Measurements from ENCODE around the gene TMEM125. TPM values are rescaled to one million over a fixed set of nuclear protein-coding genes. Genes with fewer than 3 reads are reported as not detected.

Gene TMEM125
- total and polyA plus RNA-seq, 7 donors: not detected

- WGBS, 3 donors: 79 to 84% (median 83%) methylated on average over 40 to 46 of the region's 46 CpGs
- intact Hi-C loops (cut with DNase I): loop anchor here in 1 of 2 donors (5.0 kb wide), 1 partner anchor 68 kb away; no protein-coding TSS in a partner anchor
- H3K27me3 ChIP-seq (ENCODE audit: insufficient read depth in 3 of 3, low read length in 2 of 3): no peaks in the 10 kb centered on the region
- no peak for ATAC-seq
- H3K27ac ChIP-seq: no peak overlapping the region
- H3K4me3 ChIP-seq: no peak overlapping the region
- H3K4me1 ChIP-seq: peaks cover 4% of the 10 kb centered on the region
- no peaks in the 10 kb centered on the region for H3K36me3 ChIP-seq (ENCODE audit: insufficient read depth in 1 of 2, low read depth in 1 of 2)
- DNase-seq: no peak
- H3K9me3 ChIP-seq: no peaks in the 10 kb centered on the region
- no peak for TF ChIP-seq CTCF (IDR thresholded peaks at IDR 0.05)
These were observed 35.1 kb downstream of the TMEM125 start for GRCh38 chr1:43304771-43305300.

DNA sequence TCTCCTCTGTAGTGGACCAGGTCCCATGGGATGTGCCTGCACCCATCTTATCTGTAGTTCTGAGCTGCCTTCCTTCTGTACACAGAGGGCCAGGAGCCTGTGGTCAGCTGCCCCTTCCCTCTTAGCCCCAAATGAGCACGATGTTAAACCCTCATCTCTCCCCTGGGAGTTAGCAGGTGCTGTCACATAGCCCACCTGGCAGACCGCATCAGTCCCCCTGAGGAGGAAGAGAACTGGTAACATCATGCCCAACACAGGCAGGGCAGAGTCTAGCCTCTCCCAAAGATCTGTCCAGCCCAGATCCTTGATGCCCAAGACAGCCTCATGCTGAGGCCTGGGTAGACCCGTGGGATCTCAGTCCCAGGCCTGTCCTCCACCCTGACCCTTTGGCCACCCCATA lies 35.7 kb downstream of the TMEM125 start:
- Histone ChIP-seq H3K4me1 (no peaks in the 10 kb centered on the region), H3K36me3 (ENCODE audit: insufficient read depth in 1 of 2, low read depth in 1 of 2) (no peaks in the 10 kb centered on the region), H3K27me3 (ENCODE audit: insufficient read depth in 3 of 3, low read length in 2 of 3) (no peaks in the 10 kb centered on the region), H3K27ac (no peak overlapping the region), H3K4me3 (no peak overlapping the region), H3K9me3 (no peaks in the 10 kb centered on the region)
- intact Hi-C loops (cut with DNase I): no loop called here
- TF ChIP-seq CTCF (IDR thresholded peaks at IDR 0.05): no peak
- no peak for DNase-seq
- no peak for ATAC-seq
- WGBS, 3 donors: 69 to 73% (median 70%) methylated on average over 3 of the region's 3 CpGs

DNA sequence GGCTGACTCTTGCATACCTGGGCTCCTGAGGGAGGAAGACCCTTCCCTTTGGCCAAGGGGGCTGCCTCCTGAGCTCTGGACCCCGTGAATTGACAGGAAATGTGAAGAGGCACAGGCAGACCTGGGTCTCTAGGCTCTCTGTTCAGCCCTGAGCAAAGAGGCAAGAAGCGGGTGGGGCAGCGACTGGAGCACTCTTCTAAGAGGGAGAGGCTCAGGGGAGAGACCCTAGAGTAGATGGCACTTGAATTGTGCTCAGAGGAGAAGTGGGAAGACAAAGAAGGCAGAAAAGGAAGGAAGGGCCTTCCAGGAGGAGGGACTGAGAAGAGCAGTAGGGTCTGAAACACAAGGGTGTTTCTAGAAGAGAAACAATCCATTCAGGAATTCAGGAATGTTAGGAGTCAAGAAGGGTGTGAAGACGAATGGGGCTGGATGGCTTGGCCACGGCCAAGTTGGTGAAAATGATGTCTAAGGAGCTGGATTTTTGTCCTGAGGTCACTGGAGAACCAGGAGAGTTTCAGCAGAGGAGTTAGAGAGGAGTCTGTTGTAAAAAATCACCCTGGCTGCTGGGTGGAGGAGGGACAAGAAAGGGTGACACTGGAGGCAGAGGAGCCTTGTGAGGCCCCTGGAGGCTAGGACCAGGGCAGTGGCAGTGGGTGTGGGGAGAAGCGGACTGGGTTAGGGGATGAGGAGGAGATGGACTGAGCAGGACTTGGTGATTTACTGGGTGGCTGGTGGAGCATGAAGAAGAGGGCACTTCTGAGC lies 36.3 kb downstream of the TMEM125 start:
- WGBS, 3 donors: 73 to 77% (median 75%) methylated on average over 6 of the region's 6 CpGs
- no peak overlapping the region for H3K4me3 ChIP-seq
- H3K27me3 ChIP-seq (ENCODE audit: insufficient read depth in 3 of 3, low read length in 2 of 3): no peaks in the 10 kb centered on the region
- intact Hi-C loops (cut with DNase I): no loop called here
- H3K9me3 ChIP-seq: no peaks in the 10 kb centered on the region
- no peak for TF ChIP-seq CTCF (IDR thresholded peaks at IDR 0.05)
- no peaks in the 10 kb centered on the region for H3K36me3 ChIP-seq (ENCODE audit: insufficient read depth in 1 of 2, low read depth in 1 of 2)
- no peak overlapping the region for H3K27ac ChIP-seq
- DNase-seq (no peak), ATAC-seq (no peak)
- no peaks in the 10 kb centered on the region for H3K4me1 ChIP-seq

GRCh38 chr1:43306688-43307457 lies 37.1 kb downstream of the TMEM125 start:
- Histone ChIP-seq H3K27ac (no peak overlapping the region), H3K27me3 (ENCODE audit: insufficient read depth in 3 of 3, low read length in 2 of 3) (no peaks in the 10 kb centered on the region), H3K4me3 (no peak overlapping the region), H3K4me1 (no peaks in the 10 kb centered on the region), H3K36me3 (ENCODE audit: insufficient read depth in 1 of 2, low read depth in 1 of 2) (no peaks in the 10 kb centered on the region), H3K9me3 (no peaks in the 10 kb centered on the region)
- intact Hi-C loops (cut with DNase I): no loop called here
- WGBS, 3 donors: 83 to 86% (median 83%) methylated on average over 17 of the region's 17 CpGs
- DNase-seq: no peak
- no peak for TF ChIP-seq CTCF (IDR thresholded peaks at IDR 0.05)
- no peak for ATAC-seq
